Measurements from ENCODE around the gene NSD2. TPM values are rescaled to one million over a fixed set of nuclear protein-coding genes. Genes with fewer than 3 reads are reported as not detected.

The NSD2 gene
- polyA plus RNA-seq, 4 donors = 8.4 to 46.4 (median 22.5) TPM

- FAIRE-seq (no peak), DNase-seq (no peak)
- H3K4me3 ChIP-seq (ENCODE audit: low read depth in 1 of 3, low read length in 3 of 3) = no peak overlapping the region
- H3K27me3 ChIP-seq (ENCODE audit: control insufficient read depth in 3 of 3, insufficient read depth in 3 of 3, low read length in 3 of 3) = no peaks in the 10 kb centered on the region
- H3K9me3 ChIP-seq (ENCODE audit: control insufficient read depth in 2 of 2, insufficient read depth in 1 of 2, low read depth in 1 of 2, low read length in 1 of 2) = no peaks in the 10 kb centered on the region
- peaks cover 0 to 4% (median 0%) of the 10 kb centered on the region in 3 donors for H3K36me3 ChIP-seq (ENCODE audit: control insufficient read depth in 3 of 3, insufficient read depth in 2 of 3, low read depth in 1 of 3, low read length in 3 of 3)
- peaks cover 0 to 37% (median 17%) of the 10 kb centered on the region in 3 donors for H3K4me1 ChIP-seq (ENCODE audit: control insufficient read depth in 3 of 3, insufficient read depth in 2 of 3, low read depth in 1 of 3, low read length in 2 of 3)
- 30 to 59% (median 32%) methylated on average over 4 of the region's 4 CpGs for WGBS, 3 donors
- H3K27ac ChIP-seq (ENCODE audit: low read depth in 1 of 3, low read length in 2 of 3) = peak overlapping the region in 2 of 3 donors; percentile 24 to 33
These were observed 2.1 kb downstream of the NSD2 start for GRCh38 chr4:1873291-1873690.

GRCh38 chr4:1873776-1874175, 2.6 kb downstream of the NSD2 start:
- 37 to 61% (median 43%) methylated on average over 3 of the region's 3 CpGs for WGBS, 3 donors
- no peak for FAIRE-seq
- H3K27me3 ChIP-seq (ENCODE audit: control insufficient read depth in 3 of 3, insufficient read depth in 3 of 3, low read length in 3 of 3) = no peaks in the 10 kb centered on the region
- peaks cover 0 to 32% (median 16%) of the 10 kb centered on the region in 3 donors for H3K4me1 ChIP-seq (ENCODE audit: control insufficient read depth in 3 of 3, insufficient read depth in 2 of 3, low read depth in 1 of 3, low read length in 2 of 3)
- no peaks in the 10 kb centered on the region for H3K9me3 ChIP-seq (ENCODE audit: control insufficient read depth in 2 of 2, insufficient read depth in 1 of 2, low read depth in 1 of 2, low read length in 1 of 2)
- H3K4me3 ChIP-seq (ENCODE audit: low read depth in 1 of 3, low read length in 3 of 3) = no peak overlapping the region
- DNase-seq = no peak
- H3K27ac ChIP-seq (ENCODE audit: low read depth in 1 of 3, low read length in 2 of 3) = peak overlapping the region in 2 of 3 donors; percentile 27 to 33
- H3K36me3 ChIP-seq (ENCODE audit: control insufficient read depth in 3 of 3, insufficient read depth in 2 of 3, low read depth in 1 of 3, low read length in 3 of 3) = peaks cover 0 to 4% (median 0%) of the 10 kb centered on the region in 3 donors

GRCh38 chr4:1874201-1874600, 3.0 kb downstream of the NSD2 start:
- Histone ChIP-seq H3K36me3 (ENCODE audit: control insufficient read depth in 3 of 3, insufficient read depth in 2 of 3, low read depth in 1 of 3, low read length in 3 of 3) (peaks cover 0 to 4% (median 0%) of the 10 kb centered on the region in 3 donors), H3K27ac (ENCODE audit: low read depth in 1 of 3, low read length in 2 of 3) (peak overlapping the region in 2 of 3 donors; percentile 7 to 30), H3K4me1 (ENCODE audit: control insufficient read depth in 3 of 3, insufficient read depth in 2 of 3, low read depth in 1 of 3, low read length in 2 of 3) (peaks cover 0 to 28% (median 12%) of the 10 kb centered on the region in 3 donors), H3K4me3 (ENCODE audit: low read depth in 1 of 3, low read length in 3 of 3) (no peak overlapping the region), H3K27me3 (ENCODE audit: control insufficient read depth in 3 of 3, insufficient read depth in 3 of 3, low read length in 3 of 3) (no peaks in the 10 kb centered on the region), H3K9me3 (ENCODE audit: control insufficient read depth in 2 of 2, insufficient read depth in 1 of 2, low read depth in 1 of 2, low read length in 1 of 2) (no peaks in the 10 kb centered on the region)
- 36 to 73% (median 59%) methylated on average over 3 of the region's 3 CpGs for WGBS, 3 donors
- DNase-seq (peak in 1 of 2 donors; percentile 36), FAIRE-seq (no peak)

GRCh38 chr4:1879485-1879884, 8.3 kb downstream of the NSD2 start:
- no peak for DNase-seq
- no peak overlapping the region for H3K27ac ChIP-seq (ENCODE audit: low read depth in 1 of 3, low read length in 2 of 3)
- WGBS, 3 donors = 91 to 95% (median 93%) methylated on average over 4 of the region's 4 CpGs
- peaks cover 0 to 8% (median 0%) of the 10 kb centered on the region in 3 donors for H3K36me3 ChIP-seq (ENCODE audit: control insufficient read depth in 3 of 3, insufficient read depth in 2 of 3, low read depth in 1 of 3, low read length in 3 of 3)
- no peaks in the 10 kb centered on the region for H3K27me3 ChIP-seq (ENCODE audit: control insufficient read depth in 3 of 3, insufficient read depth in 3 of 3, low read length in 3 of 3)
- H3K9me3 ChIP-seq (ENCODE audit: control insufficient read depth in 2 of 2, insufficient read depth in 1 of 2, low read depth in 1 of 2, low read length in 1 of 2) = no peaks in the 10 kb centered on the region
- no peak for FAIRE-seq
- H3K4me1 ChIP-seq (ENCODE audit: control insufficient read depth in 3 of 3, insufficient read depth in 2 of 3, low read depth in 1 of 3, low read length in 2 of 3) = peaks cover 0 to 6% (median 3%) of the 10 kb centered on the region in 3 donors
- no peak overlapping the region for H3K4me3 ChIP-seq (ENCODE audit: low read depth in 1 of 3, low read length in 3 of 3)

- DNase-seq = peak in 1 of 2 donors; percentile 55
These were observed 9.1 kb downstream of the NSD2 start for GRCh38 chr4:1880332-1880731.

GRCh38 chr4:1882850-1883271, 11.7 kb downstream of the NSD2 start:
- H3K36me3 ChIP-seq (ENCODE audit: control insufficient read depth in 3 of 3, insufficient read depth in 2 of 3, low read depth in 1 of 3, low read length in 3 of 3) = peaks cover 0 to 8% (median 0%) of the 10 kb centered on the region in 3 donors
- FAIRE-seq = no peak
- no peak overlapping the region for H3K27ac ChIP-seq (ENCODE audit: low read depth in 1 of 3, low read length in 2 of 3)
- 93 to 96% (median 94%) methylated on average over 1 of the region's 1 CpG for WGBS, 3 donors
- H3K27me3 ChIP-seq (ENCODE audit: control insufficient read depth in 3 of 3, insufficient read depth in 3 of 3, low read length in 3 of 3) = no peaks in the 10 kb centered on the region
- no peaks in the 10 kb centered on the region for H3K9me3 ChIP-seq (ENCODE audit: control insufficient read depth in 2 of 2, insufficient read depth in 1 of 2, low read depth in 1 of 2, low read length in 1 of 2)
- peaks cover 0 to 13% (median 3%) of the 10 kb centered on the region in 3 donors for H3K4me1 ChIP-seq (ENCODE audit: control insufficient read depth in 3 of 3, insufficient read depth in 2 of 3, low read depth in 1 of 3, low read length in 2 of 3)
- DNase-seq = no peak
- H3K4me3 ChIP-seq (ENCODE audit: low read depth in 1 of 3, low read length in 3 of 3) = no peak overlapping the region

More at GRCh38 chr4:1880332-1880731, 9.1 kb downstream of the NSD2 start:
- WGBS, 3 donors = 17 to 68% (median 33%) methylated on average over 1 of the region's 1 CpG
- H3K27me3 ChIP-seq (ENCODE audit: control insufficient read depth in 3 of 3, insufficient read depth in 3 of 3, low read length in 3 of 3) = no peaks in the 10 kb centered on the region
- no peak overlapping the region for H3K27ac ChIP-seq (ENCODE audit: low read depth in 1 of 3, low read length in 2 of 3)
- H3K4me1 ChIP-seq (ENCODE audit: control insufficient read depth in 3 of 3, insufficient read depth in 2 of 3, low read depth in 1 of 3, low read length in 2 of 3) = peaks cover 0 to 9% (median 3%) of the 10 kb centered on the region in 3 donors
- H3K9me3 ChIP-seq (ENCODE audit: control insufficient read depth in 2 of 2, insufficient read depth in 1 of 2, low read depth in 1 of 2, low read length in 1 of 2) = no peaks in the 10 kb centered on the region
- H3K4me3 ChIP-seq (ENCODE audit: low read depth in 1 of 3, low read length in 3 of 3) = no peak overlapping the region
- no peak for FAIRE-seq
- H3K36me3 ChIP-seq (ENCODE audit: control insufficient read depth in 3 of 3, insufficient read depth in 2 of 3, low read depth in 1 of 3, low read length in 3 of 3) = peaks cover 0 to 8% (median 0%) of the 10 kb centered on the region in 3 donors

GRCh38 chr4:1883583-1883982, 12.4 kb downstream of the NSD2 start:
- peaks cover 0 to 10% (median 0%) of the 10 kb centered on the region in 3 donors for H3K36me3 ChIP-seq (ENCODE audit: control insufficient read depth in 3 of 3, insufficient read depth in 2 of 3, low read depth in 1 of 3, low read length in 3 of 3)
- peaks cover 0 to 13% (median 3%) of the 10 kb centered on the region in 3 donors for H3K4me1 ChIP-seq (ENCODE audit: control insufficient read depth in 3 of 3, insufficient read depth in 2 of 3, low read depth in 1 of 3, low read length in 2 of 3)
- H3K4me3 ChIP-seq (ENCODE audit: low read depth in 1 of 3, low read length in 3 of 3) = no peak overlapping the region
- H3K9me3 ChIP-seq (ENCODE audit: control insufficient read depth in 2 of 2, insufficient read depth in 1 of 2, low read depth in 1 of 2, low read length in 1 of 2) = no peaks in the 10 kb centered on the region
- no peaks in the 10 kb centered on the region for H3K27me3 ChIP-seq (ENCODE audit: control insufficient read depth in 3 of 3, insufficient read depth in 3 of 3, low read length in 3 of 3)
- no peak overlapping the region for H3K27ac ChIP-seq (ENCODE audit: low read depth in 1 of 3, low read length in 2 of 3)
- no peak for FAIRE-seq
- no peak for DNase-seq
- WGBS, 3 donors = 90 to 94% (median 90%) methylated on average over 8 of the region's 8 CpGs

GRCh38 chr4:1885414-1885813, 14.2 kb downstream of the NSD2 start:
- 32 to 71% (median 60%) methylated on average over 2 of the region's 2 CpGs for WGBS, 3 donors

GRCh38 chr4:1887052-1887451, 15.9 kb downstream of the NSD2 start:
- DNase-seq (no peak), FAIRE-seq (no peak)
- H3K9me3 ChIP-seq (ENCODE audit: control insufficient read depth in 2 of 2, insufficient read depth in 1 of 2, low read depth in 1 of 2, low read length in 1 of 2) = no peaks in the 10 kb centered on the region
- H3K36me3 ChIP-seq (ENCODE audit: control insufficient read depth in 3 of 3, insufficient read depth in 2 of 3, low read depth in 1 of 3, low read length in 3 of 3) = peaks cover 0 to 13% (median 0%) of the 10 kb centered on the region in 3 donors
- no peak overlapping the region for H3K4me3 ChIP-seq (ENCODE audit: low read depth in 1 of 3, low read length in 3 of 3)
- H3K4me1 ChIP-seq (ENCODE audit: control insufficient read depth in 3 of 3, insufficient read depth in 2 of 3, low read depth in 1 of 3, low read length in 2 of 3) = peaks cover 0 to 8% (median 0%) of the 10 kb centered on the region in 3 donors
- H3K27ac ChIP-seq (ENCODE audit: low read depth in 1 of 3, low read length in 2 of 3) = no peak overlapping the region
- WGBS, 3 donors = 52 to 75% (median 61%) methylated on average over 2 of the region's 2 CpGs
- H3K27me3 ChIP-seq (ENCODE audit: control insufficient read depth in 3 of 3, insufficient read depth in 3 of 3, low read length in 3 of 3) = no peaks in the 10 kb centered on the region

More at GRCh38 chr4:1885414-1885813, 14.2 kb downstream of the NSD2 start:
- Histone ChIP-seq H3K9me3 (ENCODE audit: control insufficient read depth in 2 of 2, insufficient read depth in 1 of 2, low read depth in 1 of 2, low read length in 1 of 2) (no peaks in the 10 kb centered on the region), H3K27me3 (ENCODE audit: control insufficient read depth in 3 of 3, insufficient read depth in 3 of 3, low read length in 3 of 3) (no peaks in the 10 kb centered on the region), H3K36me3 (ENCODE audit: control insufficient read depth in 3 of 3, insufficient read depth in 2 of 3, low read depth in 1 of 3, low read length in 3 of 3) (peaks cover 0 to 10% (median 0%) of the 10 kb centered on the region in 3 donors), H3K27ac (ENCODE audit: low read depth in 1 of 3, low read length in 2 of 3) (no peak overlapping the region), H3K4me3 (ENCODE audit: low read depth in 1 of 3, low read length in 3 of 3) (no peak overlapping the region), H3K4me1 (ENCODE audit: control insufficient read depth in 3 of 3, insufficient read depth in 2 of 3, low read depth in 1 of 3, low read length in 2 of 3) (peaks cover 0 to 8% (median 0%) of the 10 kb centered on the region in 3 donors)
- DNase-seq = no peak
- no peak for FAIRE-seq
